Uterus (tissue), 2 donors: ENCODE data around the gene WDR55.

Source experiments
- CTCF ChIP-seq, 4 experiments: fragments of 200-600 bp in 2 of 4; fragments of 450-650 bp in 2 of 4; sonication (generic) in 2 of 4; IDR thresholded peaks; one replicate each; pipeline ENCODE4 v1.5.1; 2016 to 2019; ENCODE audit warnings: antibody characterized with exemption in 4 of 4, mild to moderate bottlenecking in 2 of 4, moderate library complexity in 1 of 4
- POLR2A ChIP-seq, 2 donors: fragments of 450-650 bp; IDR thresholded peaks; one replicate each; pipeline ENCODE4 v1.6.1; 2016; ENCODE audit warnings: antibody characterized with exemption in 2 of 2, mild to moderate bottlenecking in 1 of 2, moderate library complexity in 1 of 2

- no peak for TF ChIP-seq CTCF (IDR thresholded peaks at IDR 0.05)
- TF ChIP-seq POLR2A (IDR thresholded peaks at IDR 0.05) = no peak
Observed at GRCh38 chr5:140690376-140690932, 25.8 kb downstream of the WDR55 start.
